Pancreas (tissue), 10 donors: ENCODE measurements around the gene TMEM17. TPM values are rescaled to one million over a fixed set of nuclear protein-coding genes. Genes with fewer than 3 reads are reported as not detected.

Experiments
- ATAC-seq, 4 donors: fragments of 200-7000 bp; cut with Tn5 transposase; one replicate each; pipeline versions ENCODE4 v1.8.0 to v1.9.1; 2020; ENCODE audit warnings: mild to moderate bottlenecking in 4 of 4, moderate library complexity in 4 of 4
- DNase-seq, 6 donors: peaks; one replicate each; pipeline ENCODE4 v3.0.0-alpha.2; 2020
- FAIRE-seq: peaks from 2 replicates; lab custom pipeline; 2012; peaks lifted over from hg19 to GRCh38; lab: Jason Lieb, UNC
- H3K27ac ChIP-seq, 4 donors: fragments of 200-600 bp; sonication (generic); 1 replicate in 3 of 4; 2 replicates in 1 of 4; pipeline versions ENCODE4 v1.5.0 to v1.8.0; 2020
- H3K27me3 ChIP-seq, 4 donors: fragments of 200-600 bp; one replicate each; pipeline ENCODE4 v1.8.0; 2021
- H3K36me3 ChIP-seq, 3 donors: fragments of 200-600 bp; sonication (generic) in 1 of 3; one replicate each; pipeline versions ENCODE4 v1.5.0 to v1.8.0; 2020 to 2021
- H3K4me1 ChIP-seq, 3 donors: fragments of 200-600 bp; one replicate each; pipeline ENCODE4 v1.8.0; 2021
- H3K4me3 ChIP-seq, 4 donors: fragments of 200-600 bp; sonication (generic) in 2 of 4; one replicate each; pipeline versions ENCODE4 v1.5.0 to v1.8.0; 2020 to 2021
- H3K9me3 ChIP-seq, 4 donors: fragments of 200-600 bp; one replicate each; pipeline ENCODE4 v1.8.0; 2021
- CTCF ChIP-seq, 4 donors: fragments of 200-600 bp; sonication (generic) in 3 of 4; IDR thresholded peaks; one replicate each; pipeline versions ENCODE4 v1.5.0 to v1.8.0; 2021; ENCODE audit warnings: antibody characterized with exemption in 4 of 4
- WGBS, 2 donors: extraction: QIAGEN DNeasy Blood & Tissue Kit; methylation state at CpG; one replicate each; pipeline ENCODE4 v1.1.7; 2013; 5-methylcytosine and 5-hydroxymethylcytosine counted together
- intact Hi-C, 3 donors: fragments of 100-400 bp; cut with DNase I; formaldehyde crosslinking; loops; one replicate each; pipeline versions ENCODE4 v1.11.1 to v1.14.2; 2022
- polyA plus RNA-seq, 2 donors: library from polyadenylated mRNA; stranded (reverse); fragments of 200-250 nt; gene quantifications; one replicate each; pipeline ENCODE4 v1.2.3, GENCODE V29; 2013
- total RNA-seq, 6 donors: library from RNA; stranded (reverse); fragmentation: NEBNext Ultra II Directional in 4 of 6; extraction: Animal tissue kit (Norgen Biotek cat#: 25700) in 4 of 6; gene quantifications; one replicate each; pipeline versions ENCODE4 v1.2.1 to v1.2.4, GENCODE V29; 2021 to 2023
- donor health status: healthy with polysubstance abuse.
- donor health status: DM: no; HTN: no; CAD: no; lungs with moderate emphysema.
- donor health status: DM: no; HTN: no; CAD: no.
- donor health status: control.
- donor health status: control.
- donor health status: Bipolar disorder and iron deficiency.
- donor health status: DM: yes; HTN: yes; CAD: no.
- donor health status: DM: no; HTN: no; CAD: no.
- donor health status: DM: no; HTN: no; CAD: no.
- donor health status: DM: yes; HTN: yes; CAD: no.

The TMEM17 gene
- total and polyA plus RNA-seq, 8 donors, result 1.3 to 5.8 (median 2.4) TPM

DNA sequence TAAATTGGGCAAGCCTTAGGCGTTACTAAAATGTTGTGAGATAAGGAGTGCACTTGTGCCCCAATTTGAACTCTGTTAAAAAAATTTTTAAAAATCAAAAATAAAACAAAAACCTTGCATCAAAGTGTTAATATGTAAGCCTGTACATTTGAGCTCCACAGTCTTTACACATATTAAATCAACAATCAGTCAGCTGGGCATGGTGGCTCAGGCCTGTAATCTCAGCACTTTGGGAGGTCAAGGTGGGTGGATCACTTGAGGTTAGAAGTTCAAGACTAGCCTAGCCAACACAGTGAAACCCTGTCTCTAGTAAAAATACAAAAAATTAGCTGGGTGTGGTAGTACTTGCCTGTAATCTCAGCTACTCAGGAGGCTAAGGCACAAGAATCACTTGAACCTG lies 16.3 kb downstream of the TMEM17 start:
- Histone ChIP-seq H3K27me3 (no peaks in the 10 kb centered on the region), H3K9me3 (no peaks in the 10 kb centered on the region), H3K4me1 (peaks cover 10 to 14% (median 11%) of the 10 kb centered on the region in 3 donors), H3K27ac (no peak overlapping the region), H3K4me3 (no peak overlapping the region), H3K36me3 (no peaks in the 10 kb centered on the region)
- intact Hi-C loops, result no loop called here
- 89 to 94% methylated on average over 1 of the region's 1 CpG for WGBS, 2 donors
- ATAC-seq (no peak), DNase-seq (no peak), FAIRE-seq (no peak)
- TF ChIP-seq CTCF (IDR thresholded peaks at IDR 0.05), result no peak

- no peak overlapping the region for H3K27ac ChIP-seq
- FAIRE-seq (no peak), ATAC-seq (no peak), DNase-seq (no peak)
- H3K4me3 ChIP-seq, result no peak overlapping the region
- TF ChIP-seq CTCF (IDR thresholded peaks at IDR 0.05), result no peak
- H3K27me3 ChIP-seq, result no peaks in the 10 kb centered on the region
- H3K9me3 ChIP-seq, result no peaks in the 10 kb centered on the region
- H3K4me1 ChIP-seq, result peaks cover 10 to 14% (median 11%) of the 10 kb centered on the region in 3 donors
- no peaks in the 10 kb centered on the region for H3K36me3 ChIP-seq
- intact Hi-C loops, result no loop called here
- WGBS, 2 donors, result 78 to 80% methylated on average over 4 of the region's 4 CpGs
Observed at GRCh38 chr2:62489162-62489561, 16.8 kb downstream of the TMEM17 start.

DNA sequence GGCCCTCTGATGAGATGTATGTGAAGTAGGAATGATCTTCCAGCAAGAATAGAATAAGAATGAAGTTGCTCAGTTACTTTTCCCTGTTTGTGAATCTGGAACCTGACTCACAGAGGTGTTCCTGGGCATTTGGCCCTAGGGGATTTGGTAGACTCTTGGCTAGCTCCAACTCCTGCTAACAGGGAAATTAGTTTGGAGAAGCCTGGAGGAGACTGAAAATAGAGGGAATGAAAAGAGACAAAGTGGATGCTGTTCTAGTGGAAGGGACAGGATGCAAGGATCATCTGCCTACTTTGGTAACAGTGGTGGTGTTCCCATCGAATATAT lies 19.6 kb downstream of the TMEM17 start:
- Histone ChIP-seq H3K27me3 (no peaks in the 10 kb centered on the region), H3K27ac (peak overlapping the region; percentile 0 to 46 (median 34)), H3K9me3 (no peaks in the 10 kb centered on the region), H3K4me1 (peaks cover 10 to 14% (median 11%) of the 10 kb centered on the region in 3 donors), H3K36me3 (no peaks in the 10 kb centered on the region), H3K4me3 (no peak overlapping the region)
- FAIRE-seq (no peak), ATAC-seq (peak in 1 of 4 donors; percentile 32), DNase-seq (no peak)
- no peak for TF ChIP-seq CTCF (IDR thresholded peaks at IDR 0.05)
- WGBS, 2 donors, result 59 to 86% methylated on average over 1 of the region's 1 CpG
- intact Hi-C loops, result no loop called here

GRCh38 chr2:62485761-62486438 lies 20.1 kb downstream of the TMEM17 start:
- no peak for TF ChIP-seq CTCF (IDR thresholded peaks at IDR 0.05)
- intact Hi-C loops, result no loop called here
- no peaks in the 10 kb centered on the region for H3K9me3 ChIP-seq

More at GRCh38 chr2:62485761-62486438, 20.1 kb downstream of the TMEM17 start:
- peak; percentile 64 to 78 (median 70) for ATAC-seq
- no peak for DNase-seq
- no peak for FAIRE-seq
- 34 to 37% methylated on average over 5 of the region's 5 CpGs for WGBS, 2 donors
- peaks cover 10 to 14% (median 11%) of the 10 kb centered on the region in 3 donors for H3K4me1 ChIP-seq
- H3K27me3 ChIP-seq, result no peaks in the 10 kb centered on the region
- H3K4me3 ChIP-seq, result no peak overlapping the region
- H3K27ac ChIP-seq, result peak overlapping the region; percentile 0 to 46 (median 34)
- H3K36me3 ChIP-seq, result no peaks in the 10 kb centered on the region
